Measurements from ENCODE around the gene VLDLR.

DNA sequence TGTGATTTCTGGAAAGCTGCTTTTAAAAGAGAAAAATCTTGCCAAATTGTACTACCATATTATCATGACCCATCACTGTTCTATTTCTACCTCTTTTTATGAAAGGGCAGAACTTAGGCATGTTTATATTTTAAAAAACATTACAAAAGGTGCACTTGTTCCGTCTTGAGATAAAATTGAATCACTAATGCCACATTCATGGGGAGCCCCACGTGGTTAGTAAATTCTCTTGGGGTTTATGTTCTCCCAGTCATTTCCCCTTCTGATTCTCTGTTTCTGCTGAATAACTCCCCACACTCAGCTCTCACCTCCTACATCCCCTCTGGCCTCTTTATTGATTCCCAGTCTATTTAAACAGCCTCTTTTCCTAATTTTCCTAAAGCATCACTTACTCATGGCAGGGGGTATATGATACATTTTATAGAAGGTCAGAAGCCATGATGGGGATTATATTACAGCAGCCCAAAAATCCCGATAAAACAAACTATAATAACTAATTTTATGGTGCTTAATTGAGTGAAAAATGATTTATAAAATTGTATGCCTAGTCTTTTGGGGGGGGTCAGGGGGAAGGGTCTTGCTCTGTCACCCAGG, 19.7 kb upstream of the VLDLR start:
- TF ChIP-seq, protein P1, sequence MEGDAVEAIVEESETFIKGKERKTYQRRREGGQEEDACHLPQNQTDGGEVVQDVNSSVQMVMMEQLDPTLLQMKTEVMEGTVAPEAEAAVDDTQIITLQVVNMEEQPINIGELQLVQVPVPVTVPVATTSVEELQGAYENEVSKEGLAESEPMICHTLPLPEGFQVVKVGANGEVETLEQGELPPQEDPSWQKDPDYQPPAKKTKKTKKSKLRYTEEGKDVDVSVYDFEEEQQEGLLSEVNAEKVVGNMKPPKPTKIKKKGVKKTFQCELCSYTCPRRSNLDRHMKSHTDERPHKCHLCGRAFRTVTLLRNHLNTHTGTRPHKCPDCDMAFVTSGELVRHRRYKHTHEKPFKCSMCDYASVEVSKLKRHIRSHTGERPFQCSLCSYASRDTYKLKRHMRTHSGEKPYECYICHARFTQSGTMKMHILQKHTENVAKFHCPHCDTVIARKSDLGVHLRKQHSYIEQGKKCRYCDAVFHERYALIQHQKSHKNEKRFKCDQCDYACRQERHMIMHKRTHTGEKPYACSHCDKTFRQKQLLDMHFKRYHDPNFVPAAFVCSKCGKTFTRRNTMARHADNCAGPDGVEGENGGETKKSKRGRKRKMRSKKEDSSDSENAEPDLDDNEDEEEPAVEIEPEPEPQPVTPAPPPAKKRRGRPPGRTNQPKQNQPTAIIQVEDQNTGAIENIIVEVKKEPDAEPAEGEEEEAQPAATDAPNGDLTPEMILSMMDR (IDR thresholded peaks at IDR 0.05), result no peak
- TF ChIP-seq POLR2A (IDR thresholded peaks at IDR 0.05; ENCODE audit: low read depth), result no peak
